Heart left ventricle (tissue), 16 donors: ENCODE data around the gene ALG9. TPM values are rescaled to one million over a fixed set of nuclear protein-coding genes. Genes with fewer than 3 reads are reported as not detected.

Experiments used
- ATAC-seq, 4 donors: fragments of 200-7000 bp; cut with Tn5 transposase; one replicate each; pipeline ENCODE4 v1.9.1; 2020 to 2022; ENCODE audit warnings: moderate library complexity in 4 of 4, mild to moderate bottlenecking in 3 of 4, moderate number of reproducible peaks in 1 of 4
- DNase-seq, 5 donors: peaks; one replicate each; pipeline ENCODE4 v3.0.0-alpha.2; 2020
- H3K27ac ChIP-seq, 12 donors: fragments of 200-600 bp; sonication (generic) in 4 of 12; one replicate each; pipeline versions ENCODE4 v1.5.0 to v1.8.0; 2016 to 2022; ENCODE audit warnings: mild to moderate bottlenecking in 2 of 12
- H3K27me3 ChIP-seq, 9 donors: fragments of 200-600 bp; sonication (generic) in 2 of 9; one replicate each; pipeline versions ENCODE4 v1.5.1 to v1.8.0; 2016 to 2022; ENCODE audit warnings: mild to moderate bottlenecking in 3 of 9
- H3K36me3 ChIP-seq, 9 donors: fragments of 200-600 bp; sonication (generic) in 2 of 9; one replicate each; pipeline versions ENCODE4 v1.5.0 to v1.8.0; 2018 to 2022; ENCODE audit warnings: mild to moderate bottlenecking in 2 of 9
- H3K4me1 ChIP-seq, 12 donors: fragments of 200-600 bp; sonication (generic) in 4 of 12; one replicate each; pipeline versions ENCODE4 v1.5.0 to v1.8.0; 2016 to 2022; ENCODE audit warnings: mild to moderate bottlenecking in 3 of 12
- H3K4me3 ChIP-seq, 12 donors: fragments of 200-600 bp; sonication (generic) in 4 of 12; one replicate each; pipeline versions ENCODE4 v1.5.0 to v1.8.0; 2017 to 2022; ENCODE audit warnings: mild to moderate bottlenecking in 9 of 12, moderate library complexity in 4 of 12
- H3K9me3 ChIP-seq, 12 donors: fragments of 200-600 bp; sonication (generic) in 4 of 12; one replicate each; pipeline versions ENCODE4 v1.5.0 to v1.8.0; 2016 to 2022; ENCODE audit warnings: mild to moderate bottlenecking in 1 of 12
- POLR2A ChIP-seq, 2 donors: fragments of 450-650 bp; IDR thresholded peaks; one replicate each; pipeline ENCODE4 v1.6.1; 2017; ENCODE audit warnings: antibody characterized with exemption in 2 of 2, mild to moderate bottlenecking in 2 of 2, moderate library complexity in 2 of 2
- WGBS, 4 donors: extraction: QIAGEN DNeasy Blood & Tissue Kit in 2 of 4; methylation state at CpG; one replicate each; pipeline versions ENCODE4 v1.1.5 to v1.1.7; 2013 to 2018; 5-methylcytosine and 5-hydroxymethylcytosine counted together
- intact Hi-C, 10 donors: fragments of 100-400 bp; cut with DNase I; formaldehyde crosslinking; loops; one replicate each; pipeline versions ENCODE4 v1.11.1 to v1.14.2; 2022
- long read RNA-seq, 3 donors: library from polyadenylated mRNA; unstranded; transcript quantifications; one replicate each; pipeline ENCODE4 v2.0.0, GENCODE V29; 2020 to 2021
- polyA plus RNA-seq, 2 donors: library from polyadenylated mRNA; stranded (reverse); fragments of 200-250 nt; gene quantifications; one replicate each; pipeline ENCODE4 v1.2.3, GENCODE V29; 2013
- total RNA-seq, 9 donors: library from RNA; depleted of rRNA in 2 of 9; stranded (reverse); fragments of >200 nt in 2 of 9; fragmentation: NEBNext Ultra II Directional in 3 of 9; extraction: Animal tissue kit (Norgen Biotek cat#: 25700) in 3 of 9; gene quantifications; one replicate each; pipeline versions ENCODE4 v1.1.0 to v1.2.4, GENCODE V29; 2016 to 2023
- TF ChIP-seq, protein P1 (sequence below), 12 donors: fragments of 200-600 bp; sonication (generic) in 4 of 12; IDR thresholded peaks; one replicate each; pipeline versions ENCODE4 v1.5.0 to v1.8.0; 2018 to 2022; ENCODE audit warnings: antibody characterized with exemption in 12 of 12, mild to moderate bottlenecking in 5 of 12
- donor health status: ischemic (EF 13 %, LVEDD 7.1; RV severe dilation, severe dysfunction).
- donor health status: healthy with polysubstance abuse.
- donor health status: DM: no; HTN: yes; CAD: no.
- donor health status: DM: no; HTN: no; CAD: no.
- donor health status: ischemic (EF 25% LVEDD 6.9; RV normal size, moderate dysfunction).
- donor health status: ischemic (EF 25% LVEDD 5.7; RV mildly dilated, moderate dysfunction).
- donor health status: healthy.
- donor health status: DM: yes; HTN: yes; CAD: no.
- donor health status: ischemic (EF 35%, LVEDD 5.7; RV mildly dilated, moderate dysfunction).
- donor health status: nonischemic (EF 11% LVEDD 7.7; RV severe dilation, severe dysfunction).
- donor health status: DM: yes; HTN: yes; CAD: no.
- donor health status: PGD.
- donor health status: ischemic (EF 29% LVEDD 5.4; RV normal size, mild dysfunction).
- donor health status: nonischemic (EF 23%, LVEDD 6.1; RV moderate dilation, normal function).

The ALG9 gene, protein sequence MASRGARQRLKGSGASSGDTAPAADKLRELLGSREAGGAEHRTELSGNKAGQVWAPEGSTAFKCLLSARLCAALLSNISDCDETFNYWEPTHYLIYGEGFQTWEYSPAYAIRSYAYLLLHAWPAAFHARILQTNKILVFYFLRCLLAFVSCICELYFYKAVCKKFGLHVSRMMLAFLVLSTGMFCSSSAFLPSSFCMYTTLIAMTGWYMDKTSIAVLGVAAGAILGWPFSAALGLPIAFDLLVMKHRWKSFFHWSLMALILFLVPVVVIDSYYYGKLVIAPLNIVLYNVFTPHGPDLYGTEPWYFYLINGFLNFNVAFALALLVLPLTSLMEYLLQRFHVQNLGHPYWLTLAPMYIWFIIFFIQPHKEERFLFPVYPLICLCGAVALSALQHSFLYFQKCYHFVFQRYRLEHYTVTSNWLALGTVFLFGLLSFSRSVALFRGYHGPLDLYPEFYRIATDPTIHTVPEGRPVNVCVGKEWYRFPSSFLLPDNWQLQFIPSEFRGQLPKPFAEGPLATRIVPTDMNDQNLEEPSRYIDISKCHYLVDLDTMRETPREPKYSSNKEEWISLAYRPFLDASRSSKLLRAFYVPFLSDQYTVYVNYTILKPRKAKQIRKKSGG
- total RNA-seq (10 to 100 TPM; 13.5 to 26.5 (median 17.6) TPM), polyA plus RNA-seq (10 to 100 TPM; 16.2 to 20.9 TPM)
- long read RNA-seq, donor 1, partial matches to known transcripts: 4 of 10 reads
- long read RNA-seq, donor 1, other reads (novel, unspliced or antisense): 4 of 10 reads
- long read RNA-seq, donor 2, transcript ALG9-215 (15 exons, 2,069 nt): minor isoform, 12 of 62 reads
- long read RNA-seq, donor 2, transcript ALG9-214 (15 exons, 2,028 nt): major isoform, 29 of 62 reads
- long read RNA-seq, donor 2, partial matches to known transcripts: 3 of 62 reads
- long read RNA-seq, donor 2, other reads (novel, unspliced or antisense): 15 of 62 reads
- long read RNA-seq, donor 3, transcript ALG9-215 (15 exons, 2,069 nt): major isoform, 5 of 15 reads
- long read RNA-seq, donor 3, partial matches to known transcripts: 1 of 15 reads
- long read RNA-seq, donor 3, other reads (novel, unspliced or antisense): 5 of 15 reads

DNA sequence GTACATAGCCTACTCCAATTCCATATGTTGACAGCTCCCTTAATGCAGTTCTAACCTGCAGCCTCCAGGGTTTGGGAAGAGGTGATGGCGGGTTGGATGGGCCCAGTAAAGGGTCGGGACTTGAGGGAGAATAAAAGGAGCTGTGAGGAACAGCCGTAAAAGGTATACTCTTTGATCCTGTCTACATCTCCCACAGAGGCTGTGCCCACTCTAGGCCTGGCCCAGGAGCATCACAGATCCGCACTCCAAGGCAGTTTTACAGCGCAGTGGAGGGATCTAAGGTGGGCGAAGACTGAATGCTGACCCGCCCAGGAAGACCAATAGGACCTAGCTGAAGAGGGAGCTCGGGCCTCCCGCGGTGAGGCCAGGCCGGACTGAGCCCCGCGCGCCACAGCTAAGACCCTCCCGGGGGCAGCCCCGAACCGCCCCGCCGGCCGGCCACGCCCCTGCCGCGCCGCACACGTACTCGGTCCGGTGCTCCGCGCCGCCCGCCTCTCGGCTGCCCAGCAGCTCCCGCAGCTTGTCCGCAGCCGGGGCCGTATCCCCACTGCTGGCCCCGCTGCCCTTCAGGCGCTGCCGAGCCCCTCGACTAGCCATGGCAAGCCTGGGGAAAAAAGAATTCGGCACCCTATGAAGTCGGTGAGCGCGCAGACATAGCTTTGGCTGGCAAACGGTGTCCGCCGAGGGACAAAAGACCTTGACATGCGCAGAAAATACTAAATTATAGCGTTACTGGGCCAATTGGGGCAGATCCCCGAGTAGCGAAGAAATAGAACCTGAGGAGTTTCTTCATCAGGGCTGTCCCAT is at the start of gene ALG9:
TSS of gene ALG9 (minus strand) at position 696 of the 807 bp plus-strand sequence. CDS start at position 597, 99 bp downstream.
- no peaks in the 10 kb centered on the region for H3K9me3 ChIP-seq
- H3K27ac ChIP-seq: peak within 1 kb of the TSS; percentile 84 to 94 (median 91)
- H3K4me3 ChIP-seq: peak within 1 kb of the TSS; percentile 70 to 100 (median 86)
- peaks cover 0 to 49% (median 37%) of the 10 kb centered on the region in 9 donors for H3K36me3 ChIP-seq
- WGBS, 4 donors: 0 to 1% (median 1%) methylated on average over 25 to 51 of the region's 51 CpGs
- intact Hi-C loops: loop anchor here in 7 of 10 donors (5.0 to 10.0 kb wide), 3 partner anchors 106 to 214 kb away; partner anchors contain the start of genes SDHD (in 5 of the 7) and TIMM8B (in 5 of the 7)
- ATAC-seq (peak; percentile 66 to 95 (median 90)), DNase-seq (peak; percentile 88 to 92 (median 89))
- no peaks in the 10 kb centered on the region for H3K27me3 ChIP-seq
- TF ChIP-seq POLR2A (IDR thresholded peaks at IDR 0.05): peak in 1 of 2 donors; percentile 32
- TF ChIP-seq, protein P1, sequence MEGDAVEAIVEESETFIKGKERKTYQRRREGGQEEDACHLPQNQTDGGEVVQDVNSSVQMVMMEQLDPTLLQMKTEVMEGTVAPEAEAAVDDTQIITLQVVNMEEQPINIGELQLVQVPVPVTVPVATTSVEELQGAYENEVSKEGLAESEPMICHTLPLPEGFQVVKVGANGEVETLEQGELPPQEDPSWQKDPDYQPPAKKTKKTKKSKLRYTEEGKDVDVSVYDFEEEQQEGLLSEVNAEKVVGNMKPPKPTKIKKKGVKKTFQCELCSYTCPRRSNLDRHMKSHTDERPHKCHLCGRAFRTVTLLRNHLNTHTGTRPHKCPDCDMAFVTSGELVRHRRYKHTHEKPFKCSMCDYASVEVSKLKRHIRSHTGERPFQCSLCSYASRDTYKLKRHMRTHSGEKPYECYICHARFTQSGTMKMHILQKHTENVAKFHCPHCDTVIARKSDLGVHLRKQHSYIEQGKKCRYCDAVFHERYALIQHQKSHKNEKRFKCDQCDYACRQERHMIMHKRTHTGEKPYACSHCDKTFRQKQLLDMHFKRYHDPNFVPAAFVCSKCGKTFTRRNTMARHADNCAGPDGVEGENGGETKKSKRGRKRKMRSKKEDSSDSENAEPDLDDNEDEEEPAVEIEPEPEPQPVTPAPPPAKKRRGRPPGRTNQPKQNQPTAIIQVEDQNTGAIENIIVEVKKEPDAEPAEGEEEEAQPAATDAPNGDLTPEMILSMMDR (IDR thresholded peaks at IDR 0.05): peak in 2 of 12 donors; percentile 23 to 24
- peaks cover 0 to 23% (median 11%) of the 10 kb centered on the region in 12 donors for H3K4me1 ChIP-seq

DNA sequence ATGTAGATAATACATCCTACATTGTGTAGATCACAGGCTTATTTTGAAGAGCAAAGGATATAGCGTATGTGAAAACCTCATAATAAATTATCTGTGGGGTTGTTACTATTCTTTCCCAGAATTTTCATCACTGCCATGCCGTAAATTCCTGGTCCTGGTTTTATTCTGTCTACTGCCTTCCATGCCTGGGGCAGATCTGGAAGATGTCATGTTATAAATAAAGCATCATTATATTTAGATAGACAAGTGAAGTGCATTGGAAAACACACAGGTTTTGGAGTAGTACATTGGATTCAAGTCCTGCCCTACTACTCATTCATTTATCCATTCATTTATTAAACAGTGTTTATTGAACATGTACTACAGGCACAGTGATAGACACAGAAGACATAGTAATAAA is 49.5 kb upstream of the ALG9 start:
- 30 to 61% (median 56%) methylated on average over 2 of the region's 2 CpGs for WGBS, 4 donors

More for the DNA sequence above, 49.5 kb upstream of the ALG9 start:
- no peaks in the 10 kb centered on the region for H3K9me3 ChIP-seq
- H3K27ac ChIP-seq: peak overlapping the region in 7 of 12 donors; percentile 4 to 96 (median 27)
- no peak for TF ChIP-seq POLR2A (IDR thresholded peaks at IDR 0.05)
- TF ChIP-seq, protein P1 (IDR thresholded peaks at IDR 0.05): no peak
- DNase-seq: no peak
- no peaks in the 10 kb centered on the region for H3K36me3 ChIP-seq
- H3K4me3 ChIP-seq: no peak overlapping the region
- intact Hi-C loops: loop anchor here in 2 of 10 donors (5.0 to 10.0 kb wide), 2 partner anchors 44 to 164 kb away; partner anchors contain the start of genes CFAP68 (in 1 of the 2), FDXACB1 (in 1 of the 2), SDHD (in 1 of the 2) and TIMM8B (in 1 of the 2)
- peak in 2 of 4 donors; percentile 20 to 53 for ATAC-seq
- H3K27me3 ChIP-seq: no peaks in the 10 kb centered on the region
- H3K4me1 ChIP-seq: peaks cover 0 to 57% (median 27%) of the 10 kb centered on the region in 12 donors
